ENCODE data around the gene MIA2. TPM values are rescaled to one million over a fixed set of nuclear protein-coding genes. Genes with fewer than 3 reads are reported as not detected.

MIA2 gene
- total RNA-seq, 1 donor from 2014 or later = 23.5 TPM

DNA sequence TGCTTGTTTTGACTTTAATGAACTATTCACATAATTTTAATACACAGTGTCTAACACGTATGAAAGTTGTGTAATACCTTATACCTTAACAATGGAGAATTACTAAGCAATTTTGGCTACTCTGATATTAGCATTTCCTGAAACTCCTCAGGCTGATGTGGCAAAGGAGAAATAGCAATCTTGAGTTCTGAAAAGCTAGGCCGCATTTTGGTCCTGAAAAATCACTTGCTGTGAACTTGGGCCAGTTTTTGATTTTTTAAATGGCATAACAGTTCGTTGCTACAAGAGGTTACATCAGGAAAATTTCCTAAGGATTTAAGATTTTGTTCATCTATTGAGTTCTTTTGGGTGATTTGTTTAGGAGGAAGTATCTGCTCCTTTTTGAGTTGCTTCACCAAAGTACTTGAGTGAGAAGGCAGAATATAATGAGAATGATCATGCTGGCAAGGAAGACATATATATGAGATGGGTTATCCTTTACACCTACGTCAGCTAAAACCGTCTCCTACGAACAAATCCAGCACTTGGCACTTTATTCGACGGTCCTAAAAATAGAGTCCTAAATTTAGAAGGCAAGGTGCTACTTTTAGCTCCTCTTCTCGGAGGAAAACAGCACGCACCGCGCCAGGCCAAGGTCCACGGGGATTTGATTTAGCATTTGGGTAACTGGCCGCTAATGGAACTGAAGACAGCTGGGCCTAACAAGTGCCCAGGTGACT, 32.2 kb downstream of the MIA2 start:
- Mint-ChIP-seq H3K36me3 (peaks cover 2% of the 10 kb centered on the region), H3K27ac (peak overlapping the region; percentile 48), H3K4me1 (ENCODE audit: unreplicated experiment) (peaks cover 28% of the 10 kb centered on the region), H3K4me3 (peak overlapping the region; percentile 97), H3K27me3 (no peaks in the 10 kb centered on the region), H3K9me3 (no peaks in the 10 kb centered on the region)
- DNase-seq (ENCODE audit: extremely low spot score, unreplicated experiment) = no peak
- TF ChIP-seq, protein P1, sequence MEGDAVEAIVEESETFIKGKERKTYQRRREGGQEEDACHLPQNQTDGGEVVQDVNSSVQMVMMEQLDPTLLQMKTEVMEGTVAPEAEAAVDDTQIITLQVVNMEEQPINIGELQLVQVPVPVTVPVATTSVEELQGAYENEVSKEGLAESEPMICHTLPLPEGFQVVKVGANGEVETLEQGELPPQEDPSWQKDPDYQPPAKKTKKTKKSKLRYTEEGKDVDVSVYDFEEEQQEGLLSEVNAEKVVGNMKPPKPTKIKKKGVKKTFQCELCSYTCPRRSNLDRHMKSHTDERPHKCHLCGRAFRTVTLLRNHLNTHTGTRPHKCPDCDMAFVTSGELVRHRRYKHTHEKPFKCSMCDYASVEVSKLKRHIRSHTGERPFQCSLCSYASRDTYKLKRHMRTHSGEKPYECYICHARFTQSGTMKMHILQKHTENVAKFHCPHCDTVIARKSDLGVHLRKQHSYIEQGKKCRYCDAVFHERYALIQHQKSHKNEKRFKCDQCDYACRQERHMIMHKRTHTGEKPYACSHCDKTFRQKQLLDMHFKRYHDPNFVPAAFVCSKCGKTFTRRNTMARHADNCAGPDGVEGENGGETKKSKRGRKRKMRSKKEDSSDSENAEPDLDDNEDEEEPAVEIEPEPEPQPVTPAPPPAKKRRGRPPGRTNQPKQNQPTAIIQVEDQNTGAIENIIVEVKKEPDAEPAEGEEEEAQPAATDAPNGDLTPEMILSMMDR (conservative IDR thresholded peaks at IDR 0.05) = no peak

DNA sequence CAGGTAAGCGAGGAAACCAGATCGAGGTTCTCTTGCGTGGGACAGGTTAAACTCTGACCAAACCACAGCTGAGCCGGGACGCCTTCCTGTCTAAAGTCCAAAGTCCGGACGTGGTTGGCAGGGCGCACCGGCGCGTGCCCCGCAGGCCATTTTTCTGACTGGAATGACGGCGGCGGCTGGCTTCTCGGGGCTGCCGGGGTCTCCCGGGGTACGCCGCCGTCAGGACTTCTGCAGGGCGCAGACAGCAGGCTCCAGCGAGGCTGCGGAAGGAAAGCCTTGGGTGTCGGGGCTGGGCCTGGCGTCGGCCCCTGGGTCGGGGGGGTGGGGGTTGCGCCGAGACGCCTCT, 32.8 kb downstream of the MIA2 start:
- TF ChIP-seq, protein P1 (conservative IDR thresholded peaks at IDR 0.05) = no peak
- Mint-ChIP-seq H3K4me1 (ENCODE audit: unreplicated experiment) (peaks cover 28% of the 10 kb centered on the region), H3K27me3 (no peaks in the 10 kb centered on the region), H3K36me3 (peaks cover 7% of the 10 kb centered on the region), H3K9me3 (no peaks in the 10 kb centered on the region), H3K4me3 (peak overlapping the region; percentile 97), H3K27ac (peak overlapping the region; percentile 48)
- DNase-seq (ENCODE audit: extremely low spot score, unreplicated experiment) = peak; percentile 78

GRCh38 chr14:39266871-39267607, 33.3 kb downstream of the MIA2 start:
- Mint-ChIP-seq H3K27ac (peak overlapping the region; percentile 48), H3K36me3 (peaks cover 9% of the 10 kb centered on the region), H3K27me3 (no peaks in the 10 kb centered on the region), H3K9me3 (no peaks in the 10 kb centered on the region), H3K4me1 (ENCODE audit: unreplicated experiment) (peaks cover 28% of the 10 kb centered on the region), H3K4me3 (peak overlapping the region; percentile 97)
- TF ChIP-seq, protein P1 (conservative IDR thresholded peaks at IDR 0.05) = no peak
- peak; percentile 87 for DNase-seq (ENCODE audit: extremely low spot score, unreplicated experiment)

- H3K4me1 Mint-ChIP-seq (ENCODE audit: unreplicated experiment) = peaks cover 28% of the 10 kb centered on the region
- H3K9me3 Mint-ChIP-seq = no peaks in the 10 kb centered on the region
- peak overlapping the region; percentile 48 for H3K27ac Mint-ChIP-seq
- peaks cover 9% of the 10 kb centered on the region for H3K36me3 Mint-ChIP-seq
- no peak for DNase-seq (ENCODE audit: extremely low spot score, unreplicated experiment)
- H3K4me3 Mint-ChIP-seq = peak overlapping the region; percentile 97
- TF ChIP-seq, protein P1 (conservative IDR thresholded peaks at IDR 0.05) = no peak
- no peaks in the 10 kb centered on the region for H3K27me3 Mint-ChIP-seq
Observed at GRCh38 chr14:39267608-39268005, 33.9 kb downstream of the MIA2 start.

DNA sequence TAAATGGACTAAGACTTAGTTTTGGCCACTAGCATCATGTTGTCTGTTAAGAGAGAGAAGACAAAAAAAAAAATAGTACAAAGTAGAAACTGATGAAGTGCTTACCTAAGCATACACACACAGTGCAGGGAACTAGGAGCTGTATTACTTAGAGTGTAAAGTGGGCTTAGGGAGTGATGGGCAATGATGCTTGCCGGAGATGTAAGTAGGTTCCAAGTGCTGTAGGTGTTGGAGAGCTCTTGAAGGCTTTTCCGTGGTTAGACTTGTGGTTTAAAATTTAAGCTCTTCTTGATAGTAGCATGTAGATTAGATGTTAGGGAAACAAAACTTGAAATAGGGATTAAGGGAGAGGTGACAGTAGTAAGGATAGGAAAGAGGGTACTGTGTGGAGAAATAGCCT, 34.7 kb downstream of the MIA2 start:
- Mint-ChIP-seq H3K27me3 (no peaks in the 10 kb centered on the region), H3K9me3 (peaks cover under 1% of the 10 kb centered on the region), H3K4me3 (peak overlapping the region; percentile 97), H3K36me3 (peaks cover 9% of the 10 kb centered on the region), H3K27ac (peak overlapping the region; percentile 48), H3K4me1 (ENCODE audit: unreplicated experiment) (peaks cover 28% of the 10 kb centered on the region)
- TF ChIP-seq, protein P1 (conservative IDR thresholded peaks at IDR 0.05) = no peak
- DNase-seq (ENCODE audit: extremely low spot score, unreplicated experiment) = no peak

All from type B pancreatic cell (in vitro differentiated cells).